Measurements from ENCODE around the gene VASH2.

DNA sequence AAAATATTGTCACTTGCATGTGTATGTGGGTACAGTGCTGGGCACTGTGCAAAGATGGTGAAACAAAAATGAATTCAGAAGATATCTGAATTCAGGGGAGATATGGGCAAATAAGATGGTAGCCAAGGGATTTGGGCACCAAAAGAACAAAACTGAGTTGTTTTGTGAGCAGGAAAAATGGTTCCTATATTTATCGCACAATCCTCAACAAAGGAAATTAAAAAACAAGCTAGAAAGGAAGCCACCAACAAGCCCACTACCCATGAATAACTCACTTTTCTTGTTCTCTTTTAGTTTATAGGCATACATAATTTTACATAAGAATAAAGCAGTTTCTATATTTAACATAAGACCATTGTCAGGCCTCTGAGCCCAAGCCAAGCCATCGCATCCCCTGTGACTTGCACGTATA, 40.7 kb upstream of the VASH2 start:
- TF ChIP-seq, protein P1, sequence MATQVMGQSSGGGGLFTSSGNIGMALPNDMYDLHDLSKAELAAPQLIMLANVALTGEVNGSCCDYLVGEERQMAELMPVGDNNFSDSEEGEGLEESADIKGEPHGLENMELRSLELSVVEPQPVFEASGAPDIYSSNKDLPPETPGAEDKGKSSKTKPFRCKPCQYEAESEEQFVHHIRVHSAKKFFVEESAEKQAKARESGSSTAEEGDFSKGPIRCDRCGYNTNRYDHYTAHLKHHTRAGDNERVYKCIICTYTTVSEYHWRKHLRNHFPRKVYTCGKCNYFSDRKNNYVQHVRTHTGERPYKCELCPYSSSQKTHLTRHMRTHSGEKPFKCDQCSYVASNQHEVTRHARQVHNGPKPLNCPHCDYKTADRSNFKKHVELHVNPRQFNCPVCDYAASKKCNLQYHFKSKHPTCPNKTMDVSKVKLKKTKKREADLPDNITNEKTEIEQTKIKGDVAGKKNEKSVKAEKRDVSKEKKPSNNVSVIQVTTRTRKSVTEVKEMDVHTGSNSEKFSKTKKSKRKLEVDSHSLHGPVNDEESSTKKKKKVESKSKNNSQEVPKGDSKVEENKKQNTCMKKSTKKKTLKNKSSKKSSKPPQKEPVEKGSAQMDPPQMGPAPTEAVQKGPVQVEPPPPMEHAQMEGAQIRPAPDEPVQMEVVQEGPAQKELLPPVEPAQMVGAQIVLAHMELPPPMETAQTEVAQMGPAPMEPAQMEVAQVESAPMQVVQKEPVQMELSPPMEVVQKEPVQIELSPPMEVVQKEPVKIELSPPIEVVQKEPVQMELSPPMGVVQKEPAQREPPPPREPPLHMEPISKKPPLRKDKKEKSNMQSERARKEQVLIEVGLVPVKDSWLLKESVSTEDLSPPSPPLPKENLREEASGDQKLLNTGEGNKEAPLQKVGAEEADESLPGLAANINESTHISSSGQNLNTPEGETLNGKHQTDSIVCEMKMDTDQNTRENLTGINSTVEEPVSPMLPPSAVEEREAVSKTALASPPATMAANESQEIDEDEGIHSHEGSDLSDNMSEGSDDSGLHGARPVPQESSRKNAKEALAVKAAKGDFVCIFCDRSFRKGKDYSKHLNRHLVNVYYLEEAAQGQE (IDR thresholded peaks at IDR 0.05; ENCODE audit: borderline replicate concordance) = no peak
- TF ChIP-seq, protein P2, sequence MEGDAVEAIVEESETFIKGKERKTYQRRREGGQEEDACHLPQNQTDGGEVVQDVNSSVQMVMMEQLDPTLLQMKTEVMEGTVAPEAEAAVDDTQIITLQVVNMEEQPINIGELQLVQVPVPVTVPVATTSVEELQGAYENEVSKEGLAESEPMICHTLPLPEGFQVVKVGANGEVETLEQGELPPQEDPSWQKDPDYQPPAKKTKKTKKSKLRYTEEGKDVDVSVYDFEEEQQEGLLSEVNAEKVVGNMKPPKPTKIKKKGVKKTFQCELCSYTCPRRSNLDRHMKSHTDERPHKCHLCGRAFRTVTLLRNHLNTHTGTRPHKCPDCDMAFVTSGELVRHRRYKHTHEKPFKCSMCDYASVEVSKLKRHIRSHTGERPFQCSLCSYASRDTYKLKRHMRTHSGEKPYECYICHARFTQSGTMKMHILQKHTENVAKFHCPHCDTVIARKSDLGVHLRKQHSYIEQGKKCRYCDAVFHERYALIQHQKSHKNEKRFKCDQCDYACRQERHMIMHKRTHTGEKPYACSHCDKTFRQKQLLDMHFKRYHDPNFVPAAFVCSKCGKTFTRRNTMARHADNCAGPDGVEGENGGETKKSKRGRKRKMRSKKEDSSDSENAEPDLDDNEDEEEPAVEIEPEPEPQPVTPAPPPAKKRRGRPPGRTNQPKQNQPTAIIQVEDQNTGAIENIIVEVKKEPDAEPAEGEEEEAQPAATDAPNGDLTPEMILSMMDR (IDR thresholded peaks at IDR 0.05; ENCODE audit: poor library complexity, severe bottlenecking) = no peak
